Ectodermal cell (in vitro differentiated cells): ENCODE data around the gene SEL1L2. TPM values are rescaled to one million over a fixed set of nuclear protein-coding genes. Genes with fewer than 3 reads are reported as not detected.
A peak's percentile ranks its signal among the peaks of the same experiment; 100 is the strongest.

Experiments used
- H3K27ac ChIP-seq: 2 replicates; pipeline ENCODE4 v1.7.0; 2013; ENCODE audit warnings: mild to moderate bottlenecking, low read depth, low read length; ENCODE audit not compliant: insufficient read depth, poor library complexity, severe bottlenecking
- H3K27me3 ChIP-seq: 2 replicates; pipeline ENCODE4 v1.7.0; 2013; ENCODE audit warnings: mild to moderate bottlenecking, low read length; ENCODE audit not compliant: insufficient read depth, control insufficient read depth, poor library complexity, severe bottlenecking
- H3K36me3 ChIP-seq: one replicate; pipeline ENCODE4 v1.7.0; 2013; ENCODE audit warnings: low read length; ENCODE audit not compliant: control insufficient read depth, insufficient read depth
- H3K4me1 ChIP-seq: one replicate; pipeline ENCODE4 v1.7.0; 2013; ENCODE audit warnings: low read length; ENCODE audit not compliant: control insufficient read depth, insufficient read depth
- H3K4me3 ChIP-seq: 2 replicates; pipeline ENCODE4 v1.7.0; 2013; ENCODE audit warnings: low read depth, low read length, control low read depth; ENCODE audit not compliant: insufficient read depth
- H3K9me3 ChIP-seq: 2 replicates; pipeline ENCODE4 v1.7.0; 2013; ENCODE audit warnings: mild to moderate bottlenecking, low read length, moderate library complexity; ENCODE audit not compliant: control insufficient read depth
- WGBS, 2 experiments: methylation state at CpG; one replicate each; pipeline ENCODE4 v1.1.7; 2013; ENCODE audit warnings: missing lambda C conversion rate in 2 of 2; 5-methylcytosine and 5-hydroxymethylcytosine counted together
- polyA plus RNA-seq, 4 experiments: library from polyadenylated mRNA; stranded (reverse); fragments of 50-300 nt; gene quantifications; one replicate each; pipeline ENCODE4 v1.2.3, GENCODE V29; 2013

SEL1L2 gene
- 0.65 TPM for polyA plus RNA-seq (2013, experiment 1 of 4)
- polyA plus RNA-seq (2013, experiment 2 of 4) = 0.73 TPM
- 0.37 TPM for polyA plus RNA-seq (2013, experiment 3 of 4)
- 0.85 TPM for polyA plus RNA-seq (2013, experiment 4 of 4)

DNA sequence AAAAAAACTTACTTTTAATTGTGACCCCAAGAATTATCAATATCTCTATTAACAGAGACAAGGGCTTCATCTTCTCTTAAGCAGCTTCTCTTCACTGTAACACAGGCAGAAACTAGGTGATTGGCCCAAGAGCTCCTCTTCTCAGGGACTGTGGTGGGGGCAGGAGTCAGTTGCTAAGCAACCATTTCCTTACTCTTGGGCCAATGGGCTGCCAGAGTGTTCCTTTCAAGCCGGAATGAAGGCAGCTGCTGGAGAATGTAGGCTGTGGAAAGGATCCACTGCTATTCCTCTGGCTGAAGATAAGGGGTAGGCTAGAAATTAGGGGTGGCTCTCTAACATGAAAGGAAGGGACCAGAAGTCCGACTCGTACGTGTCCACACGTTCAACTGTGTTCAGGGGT, at the start of gene SEL1L2:
SEL1L2 (minus strand) TSS at position 150 of the 400 bp plus-strand sequence; CDS start at position 70, 80 bp downstream.
- H3K27me3 ChIP-seq = no peaks in the 10 kb centered on the region
- no peaks in the 10 kb centered on the region for H3K9me3 ChIP-seq
- no peak within 1 kb of the TSS for H3K4me3 ChIP-seq
- H3K4me1 ChIP-seq = no peaks in the 10 kb centered on the region
- 56 to 69% methylated on average over 4 to 5 of the region's 5 CpGs for WGBS, 2 experiments
- peak within 1 kb of the TSS; percentile 83 for H3K27ac ChIP-seq
- no peaks in the 10 kb centered on the region for H3K36me3 ChIP-seq

DNA sequence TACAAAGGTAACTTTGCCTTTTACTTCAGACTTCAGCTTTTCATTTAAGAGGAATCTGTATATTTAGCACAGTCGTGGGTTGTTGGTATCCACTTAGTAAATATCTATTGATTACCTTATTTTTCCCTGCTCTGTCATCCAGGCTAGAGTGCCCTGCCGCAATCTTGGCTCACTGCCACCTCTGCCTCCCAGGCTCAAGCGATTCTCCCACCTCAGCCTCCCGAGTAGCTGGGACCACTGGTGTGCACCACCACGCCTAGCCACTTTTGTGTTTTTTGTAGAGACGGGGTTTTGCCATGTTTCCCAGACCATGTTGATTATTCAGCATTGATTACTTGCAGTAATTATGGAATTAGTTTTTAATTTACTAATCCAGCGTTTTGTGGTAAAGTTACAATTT, 46.2 kb upstream of the SEL1L2 start:
- no peaks in the 10 kb centered on the region for H3K27me3 ChIP-seq
- no peak overlapping the region for H3K27ac ChIP-seq
- H3K36me3 ChIP-seq = no peaks in the 10 kb centered on the region
- WGBS, 2 experiments = 91 to 95% methylated on average over 7 of the region's 7 CpGs
- H3K4me3 ChIP-seq = no peak overlapping the region
- no peaks in the 10 kb centered on the region for H3K9me3 ChIP-seq
- H3K4me1 ChIP-seq = no peaks in the 10 kb centered on the region

DNA sequence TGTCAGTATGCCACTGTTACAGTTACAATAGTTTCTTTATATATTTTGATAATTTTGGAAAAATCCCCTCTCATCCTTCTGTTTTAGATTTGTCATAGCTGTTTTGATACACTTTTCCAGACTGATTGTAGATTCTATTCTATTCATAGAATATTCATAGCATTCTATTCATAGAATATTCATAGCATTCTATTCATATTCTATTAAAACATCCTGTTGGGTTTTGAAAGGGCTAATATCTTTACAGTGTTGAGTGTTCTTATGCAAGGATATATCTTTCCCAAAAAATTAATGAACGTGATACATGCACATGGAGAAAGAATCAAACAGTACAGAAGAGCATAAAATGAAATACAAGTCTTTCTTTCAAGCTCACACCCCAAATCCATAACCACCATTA, 42.9 kb upstream of the SEL1L2 start:
- H3K36me3 ChIP-seq = no peaks in the 10 kb centered on the region
- no peak overlapping the region for H3K4me3 ChIP-seq
- no peak overlapping the region for H3K27ac ChIP-seq
- H3K27me3 ChIP-seq = no peaks in the 10 kb centered on the region
- WGBS, 2 experiments = no CpG with 5 or more reads among the region's 1 CpG
- H3K4me1 ChIP-seq = no peaks in the 10 kb centered on the region
- no peaks in the 10 kb centered on the region for H3K9me3 ChIP-seq

DNA sequence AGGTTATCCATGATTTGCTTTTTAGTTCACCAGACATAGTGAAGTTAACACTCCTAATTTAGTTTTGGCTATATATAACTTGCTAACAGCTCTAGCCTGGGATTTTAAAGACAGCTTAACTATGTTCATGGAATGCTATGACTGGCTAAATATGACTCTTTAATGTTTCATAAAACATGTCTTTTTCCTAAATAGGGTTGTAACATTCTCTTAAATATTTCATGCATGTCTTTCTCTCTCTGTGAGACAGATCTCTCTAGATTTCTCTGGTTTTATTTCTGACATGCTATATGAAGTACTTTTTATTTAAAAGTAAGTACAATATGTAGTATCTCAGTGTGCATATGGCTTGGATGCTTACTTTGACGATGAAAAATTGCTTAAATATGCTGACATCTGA, 40.6 kb upstream of the SEL1L2 start:
- H3K27me3 ChIP-seq = no peaks in the 10 kb centered on the region
- no peak overlapping the region for H3K27ac ChIP-seq
- no peaks in the 10 kb centered on the region for H3K36me3 ChIP-seq
- H3K4me1 ChIP-seq = no peaks in the 10 kb centered on the region
- H3K9me3 ChIP-seq = no peaks in the 10 kb centered on the region
- WGBS, 2 experiments = 100% methylated on average over 1 of the region's 1 CpG
- no peak overlapping the region for H3K4me3 ChIP-seq

DNA sequence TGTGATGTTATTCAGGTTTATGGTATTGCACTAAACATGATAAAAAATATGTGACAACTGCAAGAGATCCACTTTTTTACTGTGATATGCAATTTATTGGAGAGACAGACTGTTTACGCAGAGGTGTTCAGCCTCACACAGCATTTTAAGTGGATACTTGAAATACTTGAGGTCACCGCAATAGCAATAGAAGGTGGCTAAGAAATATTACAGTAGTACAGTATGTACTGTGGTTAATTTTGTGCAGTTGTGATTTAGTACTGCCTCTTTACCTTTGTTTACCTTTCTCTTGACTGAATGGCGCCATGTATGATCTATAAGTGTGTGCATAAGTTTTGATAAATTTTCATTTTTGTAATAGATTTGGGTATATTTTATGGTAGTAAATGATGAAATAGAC, 22.3 kb upstream of the SEL1L2 start:
- H3K27me3 ChIP-seq = no peaks in the 10 kb centered on the region
- 97% methylated on average over 3 of the region's 3 CpGs for WGBS, 2 experiments
- H3K9me3 ChIP-seq = no peaks in the 10 kb centered on the region
- H3K27ac ChIP-seq = no peak overlapping the region
- H3K4me1 ChIP-seq = no peaks in the 10 kb centered on the region
- H3K36me3 ChIP-seq = no peaks in the 10 kb centered on the region
- H3K4me3 ChIP-seq = no peak overlapping the region

GRCh38 chr20:14009208-14009607, 18.8 kb upstream of the SEL1L2 start:
- Histone ChIP-seq H3K4me1 (no peaks in the 10 kb centered on the region), H3K36me3 (no peaks in the 10 kb centered on the region), H3K9me3 (peaks cover 3% of the 10 kb centered on the region), H3K4me3 (no peak overlapping the region), H3K27me3 (no peaks in the 10 kb centered on the region), H3K27ac (no peak overlapping the region)
- WGBS, 2 experiments = 95 to 100% methylated on average over 1 of the region's 2 CpGs

DNA sequence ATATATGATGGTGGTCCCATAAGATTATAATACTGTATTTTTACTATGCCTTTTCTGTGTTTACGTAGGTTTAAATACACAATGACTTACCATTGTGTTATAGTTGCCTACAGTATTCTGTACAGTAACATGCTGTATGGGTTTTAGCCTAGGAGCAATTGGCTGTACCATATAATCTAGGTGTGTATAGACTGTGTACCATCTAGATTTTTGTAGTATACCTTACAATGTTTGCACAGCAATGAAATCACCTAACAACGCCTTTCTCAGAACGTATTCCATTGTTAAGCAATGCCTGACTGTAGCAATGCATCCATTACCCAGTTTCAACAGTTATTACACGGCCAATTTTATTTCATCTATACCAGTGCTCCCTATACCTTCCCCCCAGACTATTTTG, 15.6 kb upstream of the SEL1L2 start:
- 89 to 91% methylated on average over 4 of the region's 4 CpGs for WGBS, 2 experiments
- H3K4me1 ChIP-seq = no peaks in the 10 kb centered on the region

DNA sequence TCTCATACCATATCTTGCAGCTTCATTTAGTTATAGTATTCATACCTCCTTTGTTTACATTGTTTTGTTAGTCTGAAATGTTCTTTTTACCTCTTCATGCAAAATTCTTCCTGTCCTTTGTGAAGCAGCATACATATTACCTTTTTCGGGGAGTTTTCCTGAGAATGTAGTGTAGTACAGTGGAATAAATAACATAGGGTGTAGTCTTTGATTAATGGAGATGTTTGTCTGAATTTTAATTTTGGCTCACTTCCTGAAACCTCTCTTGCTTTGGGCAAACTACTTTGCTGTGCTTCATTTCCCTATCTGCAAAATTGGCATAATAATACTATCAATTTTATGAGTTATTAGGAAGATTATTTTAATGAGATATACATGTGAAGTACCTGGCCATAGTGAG, 10.5 kb upstream of the SEL1L2 start:
- Histone ChIP-seq H3K27me3 (peaks cover 10% of the 10 kb centered on the region), H3K4me1 (no peaks in the 10 kb centered on the region), H3K27ac (no peak overlapping the region), H3K9me3 (no peaks in the 10 kb centered on the region), H3K4me3 (no peak overlapping the region), H3K36me3 (no peaks in the 10 kb centered on the region)
- 93 to 100% methylated on average over 1 of the region's 1 CpG for WGBS, 2 experiments

More for the DNA sequence above, 15.6 kb upstream of the SEL1L2 start:
- peaks cover 3% of the 10 kb centered on the region for H3K9me3 ChIP-seq
- H3K36me3 ChIP-seq = no peaks in the 10 kb centered on the region
- H3K27ac ChIP-seq = no peak overlapping the region
- H3K4me3 ChIP-seq = no peak overlapping the region
- no peaks in the 10 kb centered on the region for H3K27me3 ChIP-seq

- no peak overlapping the region for H3K27ac ChIP-seq
- peak overlapping the region; percentile 62 for H3K4me3 ChIP-seq
- 19% methylated on average over 13 of the region's 13 CpGs for WGBS, 2 experiments
- no peaks in the 10 kb centered on the region for H3K4me1 ChIP-seq
- H3K9me3 ChIP-seq = no peaks in the 10 kb centered on the region
- H3K36me3 ChIP-seq = no peaks in the 10 kb centered on the region
- H3K27me3 ChIP-seq = peaks cover 12% of the 10 kb centered on the region
Observed at GRCh38 chr20:13996265-13996664, 5.9 kb upstream of the SEL1L2 start.

DNA sequence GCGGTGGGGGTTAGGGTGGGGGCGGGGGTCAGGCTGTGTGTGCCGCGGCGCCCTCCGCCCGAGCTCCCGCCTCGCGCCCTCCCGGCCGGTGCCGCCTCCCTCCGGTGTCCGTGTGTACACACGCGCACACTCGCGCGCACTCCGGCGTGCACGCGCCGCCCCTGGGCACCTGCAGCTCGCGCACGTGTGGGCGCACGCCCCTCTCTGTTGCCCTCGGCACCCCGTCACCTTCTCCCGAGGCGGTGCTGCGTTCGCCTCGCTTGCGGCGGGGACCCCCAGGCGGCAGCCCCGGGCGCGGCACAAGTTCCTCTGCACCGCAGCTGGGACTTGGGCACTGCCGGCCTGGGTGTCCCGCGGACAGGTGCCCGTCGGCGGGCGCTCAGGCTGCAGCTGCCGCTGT, 5.4 kb upstream of the SEL1L2 start:
- peaks cover 12% of the 10 kb centered on the region for H3K27me3 ChIP-seq
- peak overlapping the region; percentile 62 for H3K4me3 ChIP-seq
- WGBS, 2 experiments = 0% methylated on average over 52 of the region's 52 CpGs
- no peak overlapping the region for H3K27ac ChIP-seq
- no peaks in the 10 kb centered on the region for H3K9me3 ChIP-seq
- H3K4me1 ChIP-seq = no peaks in the 10 kb centered on the region
- no peaks in the 10 kb centered on the region for H3K36me3 ChIP-seq
